ENCODE results near the gene GARRE1. TPM values are rescaled to one million over a fixed set of nuclear protein-coding genes. Genes with fewer than 3 reads are reported as not detected.

The GARRE1 gene
- total and polyA plus RNA-seq, 2 donors = 17.7 to 43.3 TPM

DNA sequence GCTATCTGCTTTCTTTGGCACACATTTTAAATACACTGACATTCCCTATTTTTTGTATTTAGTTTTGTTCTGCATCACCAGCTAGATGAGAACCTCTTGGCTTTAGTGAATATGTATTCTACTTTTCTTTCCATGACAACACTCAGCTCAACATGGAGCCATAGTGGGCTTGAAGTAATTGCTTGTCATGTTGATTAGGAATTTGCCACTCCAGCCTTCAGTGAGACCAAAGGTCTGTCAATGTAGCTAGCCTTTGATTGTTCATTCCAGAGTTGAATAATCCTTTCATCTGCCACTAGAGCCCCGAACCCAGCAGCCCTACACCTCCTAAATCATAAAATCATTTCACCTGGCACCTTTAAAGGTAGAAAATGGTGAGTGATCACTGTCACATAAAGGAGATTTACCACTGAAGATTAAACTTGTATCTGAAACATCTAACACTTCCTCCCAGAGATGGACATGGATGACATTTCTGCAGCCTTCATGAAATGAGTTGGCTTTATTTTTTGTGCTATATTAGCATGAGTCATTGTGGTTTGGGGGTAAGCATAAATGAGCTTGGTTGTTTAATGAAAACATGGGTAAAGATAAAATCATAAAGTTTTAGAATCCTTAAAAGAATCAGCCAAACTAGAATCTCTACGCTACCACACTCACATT is 29.2 kb upstream of the GARRE1 start:
- no peaks in the 10 kb centered on the region for H3K4me1 ChIP-seq (ENCODE audit: insufficient read depth)
- WGBS = 85% methylated on average over 2 of the region's 2 CpGs
- no peak for DNase-seq (ENCODE audit: extremely low spot score)
- peaks cover 12% of the 10 kb centered on the region for H3K36me3 ChIP-seq (ENCODE audit: insufficient read depth)
- H3K4me3 ChIP-seq (ENCODE audit: low read depth, low read length) = no peak overlapping the region
- no peak overlapping the region for H3K27ac ChIP-seq (ENCODE audit: low read depth)

DNA sequence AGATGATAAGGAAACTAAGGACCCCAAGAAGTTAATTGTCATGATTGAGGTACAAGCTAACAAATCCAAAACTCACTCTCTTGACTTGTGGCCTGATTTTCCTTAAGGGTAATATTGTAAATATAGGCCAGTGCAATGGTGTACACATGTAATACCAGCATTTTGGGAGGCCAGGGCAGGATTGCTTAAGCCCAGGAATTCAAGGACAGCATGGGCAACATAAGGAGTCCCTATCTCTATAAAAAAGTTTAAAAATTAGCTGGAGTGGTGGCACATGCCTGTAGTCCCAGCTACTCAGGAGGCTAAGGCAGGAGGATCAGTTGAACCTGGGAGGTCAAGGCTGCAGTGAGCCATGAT is 28.7 kb upstream of the GARRE1 start:
- no peak overlapping the region for H3K27ac ChIP-seq (ENCODE audit: low read depth)
- no peaks in the 10 kb centered on the region for H3K4me1 ChIP-seq (ENCODE audit: insufficient read depth)
- DNase-seq (ENCODE audit: extremely low spot score) = no peak
- peaks cover 12% of the 10 kb centered on the region for H3K36me3 ChIP-seq (ENCODE audit: insufficient read depth)
- no peak overlapping the region for H3K4me3 ChIP-seq (ENCODE audit: low read depth, low read length)

DNA sequence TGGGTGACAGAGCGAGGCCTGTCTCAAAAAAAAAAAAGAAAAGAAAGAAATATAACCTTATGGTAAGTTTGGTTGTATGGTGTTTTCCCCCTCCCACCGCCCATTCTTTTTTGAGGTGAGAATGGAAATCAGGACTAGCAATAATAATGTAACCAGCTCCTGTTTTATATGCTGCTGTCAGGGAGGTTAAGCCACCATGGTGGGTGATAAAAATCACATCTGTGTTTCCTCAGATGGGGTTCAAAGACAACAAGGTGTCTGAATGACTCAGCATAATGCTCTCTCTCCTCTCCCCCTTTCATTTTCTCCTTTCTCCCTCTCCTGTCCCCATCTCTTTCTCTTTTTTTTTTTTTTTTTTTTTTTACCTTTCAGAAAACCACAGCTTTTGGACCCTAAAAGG is 28.3 kb upstream of the GARRE1 start:
- DNase-seq (ENCODE audit: extremely low spot score) = no peak
- Histone ChIP-seq H3K4me3 (ENCODE audit: low read depth, low read length) (no peak overlapping the region), H3K4me1 (ENCODE audit: insufficient read depth) (no peaks in the 10 kb centered on the region), H3K36me3 (ENCODE audit: insufficient read depth) (peaks cover 12% of the 10 kb centered on the region), H3K27ac (ENCODE audit: low read depth) (no peak overlapping the region)
- WGBS = 91% methylated on average over 2 of the region's 2 CpGs

DNA sequence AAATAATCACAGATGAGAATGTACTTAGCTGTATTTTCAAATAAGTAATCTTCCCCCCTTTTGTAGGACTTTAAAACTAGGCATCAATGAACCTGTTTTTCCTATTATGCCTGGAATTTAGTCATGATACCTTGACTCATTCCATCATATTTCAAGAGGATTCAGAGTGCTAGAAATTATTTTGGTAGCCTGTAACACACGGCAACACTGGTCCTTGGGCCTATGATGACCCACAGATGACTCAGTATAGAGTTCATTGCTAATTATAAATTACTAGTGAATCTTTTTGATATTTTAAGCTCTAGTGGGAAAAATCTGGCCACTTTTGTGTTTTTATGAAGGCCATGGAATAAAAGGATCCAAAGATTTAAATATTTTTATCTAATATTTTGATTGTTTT is 26.0 kb upstream of the GARRE1 start:
- no peak for DNase-seq (ENCODE audit: extremely low spot score)
- Histone ChIP-seq H3K27ac (ENCODE audit: low read depth) (no peak overlapping the region), H3K4me3 (ENCODE audit: low read depth, low read length) (no peak overlapping the region), H3K36me3 (ENCODE audit: insufficient read depth) (peaks cover 12% of the 10 kb centered on the region), H3K4me1 (ENCODE audit: insufficient read depth) (no peaks in the 10 kb centered on the region)
- WGBS = 81% methylated on average over 1 of the region's 1 CpG

DNA sequence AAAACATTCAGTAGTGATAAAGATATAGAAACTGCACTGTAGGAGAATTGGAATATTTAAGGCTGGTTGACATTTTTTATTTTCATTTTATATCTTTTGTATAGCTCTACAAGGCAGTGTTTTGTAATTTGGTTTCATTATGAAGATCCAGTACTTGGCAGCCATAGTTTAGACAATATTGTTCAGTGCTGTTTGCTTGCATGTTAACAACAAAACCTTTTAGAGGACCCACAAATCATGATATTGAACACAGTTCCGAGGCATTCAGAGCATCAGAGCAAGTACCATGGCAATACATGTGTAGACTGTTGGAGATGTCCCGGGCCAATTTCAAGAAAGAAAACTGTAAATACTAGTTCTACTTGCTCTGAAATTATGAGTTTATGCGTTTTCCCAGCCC is 25.6 kb upstream of the GARRE1 start:
- Histone ChIP-seq H3K4me1 (ENCODE audit: insufficient read depth) (no peaks in the 10 kb centered on the region), H3K4me3 (ENCODE audit: low read depth, low read length) (no peak overlapping the region), H3K27ac (ENCODE audit: low read depth) (no peak overlapping the region), H3K36me3 (ENCODE audit: insufficient read depth) (peaks cover 12% of the 10 kb centered on the region)
- WGBS = 92% methylated on average over 3 of the region's 3 CpGs
- no peak for DNase-seq (ENCODE audit: extremely low spot score)

DNA sequence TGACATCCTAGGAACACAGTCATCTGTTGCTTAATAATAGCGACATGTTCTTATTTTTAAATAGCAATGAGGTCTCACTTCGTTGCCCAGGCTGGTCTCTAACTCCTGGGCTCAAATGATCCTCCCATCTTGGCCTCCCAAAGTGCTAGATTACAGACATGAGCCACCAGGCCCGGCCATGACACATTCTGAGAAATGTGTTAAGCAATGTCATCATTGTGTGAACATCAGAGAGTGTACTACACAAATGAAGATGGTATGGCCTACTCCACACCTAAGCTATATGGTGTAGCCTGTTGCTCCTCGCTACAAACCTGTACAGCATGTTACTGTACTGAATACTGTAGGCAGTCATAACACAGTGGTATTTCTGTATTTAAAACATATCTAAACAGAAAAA is 24.6 kb upstream of the GARRE1 start:
- Histone ChIP-seq H3K4me3 (ENCODE audit: low read depth, low read length) (no peak overlapping the region), H3K4me1 (ENCODE audit: insufficient read depth) (no peaks in the 10 kb centered on the region), H3K27ac (ENCODE audit: low read depth) (no peak overlapping the region), H3K36me3 (ENCODE audit: insufficient read depth) (peaks cover 10% of the 10 kb centered on the region)
- 91% methylated on average over 4 of the region's 4 CpGs for WGBS
- DNase-seq (ENCODE audit: extremely low spot score) = no peak

DNA sequence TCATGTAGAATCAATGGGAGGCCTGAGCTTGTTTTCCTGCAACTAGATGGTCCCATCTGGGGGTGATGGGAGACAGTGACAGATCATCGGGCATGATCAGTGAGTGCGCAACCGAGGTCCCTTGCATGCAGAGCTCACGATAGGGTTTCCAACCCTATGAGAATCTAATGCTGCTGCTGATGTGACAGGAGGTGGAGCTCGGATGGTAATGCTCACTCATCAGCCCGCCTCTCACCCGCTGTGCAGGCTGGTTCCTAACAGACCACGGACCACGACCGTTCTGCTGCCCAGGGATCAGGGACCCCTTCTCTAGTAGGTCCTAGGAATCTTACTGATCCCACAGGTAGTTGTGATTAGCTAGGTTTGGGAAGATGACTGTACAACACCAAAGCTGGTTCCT is 23.5 kb upstream of the GARRE1 start:
- no peak overlapping the region for H3K27ac ChIP-seq (ENCODE audit: low read depth)
- H3K36me3 ChIP-seq (ENCODE audit: insufficient read depth) = peaks cover 6% of the 10 kb centered on the region

DNA sequence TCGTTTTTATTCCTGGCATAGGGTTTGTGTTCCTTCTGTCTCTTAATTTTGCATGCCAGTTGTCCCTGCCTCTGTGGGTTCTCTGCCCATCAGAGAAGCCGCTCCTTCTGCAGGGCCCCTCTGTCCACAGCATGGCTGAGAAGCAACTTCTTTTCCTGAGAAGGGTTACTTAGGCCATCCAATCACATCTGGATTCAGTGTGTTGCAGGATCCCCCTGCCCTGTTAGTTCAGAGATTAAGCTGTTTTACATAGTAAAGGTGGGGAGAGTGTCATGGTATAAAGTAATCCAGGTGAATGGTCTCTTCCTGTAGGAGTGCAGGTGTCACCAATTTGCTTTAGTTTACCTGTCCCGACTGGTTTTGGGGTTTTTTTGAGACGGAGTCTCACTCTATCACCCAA is 22.9 kb upstream of the GARRE1 start:
- 92% methylated on average over 4 of the region's 4 CpGs for WGBS
- Histone ChIP-seq H3K4me1 (ENCODE audit: insufficient read depth) (no peaks in the 10 kb centered on the region), H3K27ac (ENCODE audit: low read depth) (no peak overlapping the region), H3K36me3 (ENCODE audit: insufficient read depth) (peaks cover 3% of the 10 kb centered on the region), H3K4me3 (ENCODE audit: low read depth, low read length) (no peak overlapping the region)
- DNase-seq (ENCODE audit: extremely low spot score) = no peak

More for the DNA sequence above, 23.5 kb upstream of the GARRE1 start:
- DNase-seq (ENCODE audit: extremely low spot score) = no peak
- no peaks in the 10 kb centered on the region for H3K4me1 ChIP-seq (ENCODE audit: insufficient read depth)
- WGBS = 88% methylated on average over 10 of the region's 10 CpGs
- H3K4me3 ChIP-seq (ENCODE audit: low read depth, low read length) = no peak overlapping the region

DNA sequence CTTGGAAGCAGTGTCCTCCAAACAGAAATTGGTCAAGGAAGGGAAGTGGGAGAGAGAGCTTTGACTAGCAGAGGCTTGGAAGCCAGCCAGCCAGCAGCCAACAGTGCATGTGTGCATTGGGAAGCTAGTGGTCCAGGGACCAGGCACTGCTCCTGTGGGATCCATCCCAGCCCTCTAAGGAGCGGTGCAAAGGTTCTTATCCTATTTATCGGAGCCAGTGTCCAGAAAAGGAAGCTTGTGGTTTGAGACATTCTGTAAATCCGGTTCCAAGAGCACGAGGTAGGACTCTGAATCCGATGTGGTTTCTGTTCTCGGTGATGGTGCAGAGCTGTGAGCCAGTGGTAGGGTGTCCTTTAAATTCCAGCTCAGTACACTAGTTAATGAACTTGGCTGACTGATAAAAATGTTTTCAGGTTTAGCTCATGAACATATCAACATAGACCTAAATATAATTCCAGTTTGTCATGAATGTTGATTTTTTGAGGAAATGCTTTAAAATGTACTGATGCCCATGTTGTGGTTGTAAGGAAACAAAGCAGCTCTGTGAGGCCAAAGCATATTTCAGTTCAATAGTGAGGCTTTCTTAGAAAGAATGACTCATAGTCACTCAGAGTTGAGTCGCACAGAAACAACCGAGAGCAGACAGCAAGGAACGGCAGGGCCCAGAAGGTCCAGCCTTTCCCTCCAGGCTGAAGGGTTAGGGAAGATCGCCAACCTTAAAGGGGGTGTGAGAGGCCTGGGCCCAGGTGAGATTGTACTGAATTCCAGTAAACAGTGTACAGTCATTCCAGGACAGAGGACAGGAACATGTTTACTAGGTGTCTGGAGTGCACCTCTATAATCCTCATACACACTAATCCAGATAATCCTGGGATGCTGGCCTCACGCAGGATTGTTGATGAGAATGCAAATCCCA is 21.5 kb upstream of the GARRE1 start:
- H3K4me1 ChIP-seq (ENCODE audit: insufficient read depth) = no peaks in the 10 kb centered on the region
- 37% methylated on average over 11 of the region's 11 CpGs for whole genome bisulfite sequencing
- H3K4me3 ChIP-seq (ENCODE audit: low read depth, low read length) = no peak overlapping the region
- H3K36me3 ChIP-seq (ENCODE audit: insufficient read depth) = peaks cover 3% of the 10 kb centered on the region
- no peak overlapping the region for H3K27ac ChIP-seq (ENCODE audit: low read depth)
- DNase-seq (ENCODE audit: extremely low spot score) = no peak

DNA sequence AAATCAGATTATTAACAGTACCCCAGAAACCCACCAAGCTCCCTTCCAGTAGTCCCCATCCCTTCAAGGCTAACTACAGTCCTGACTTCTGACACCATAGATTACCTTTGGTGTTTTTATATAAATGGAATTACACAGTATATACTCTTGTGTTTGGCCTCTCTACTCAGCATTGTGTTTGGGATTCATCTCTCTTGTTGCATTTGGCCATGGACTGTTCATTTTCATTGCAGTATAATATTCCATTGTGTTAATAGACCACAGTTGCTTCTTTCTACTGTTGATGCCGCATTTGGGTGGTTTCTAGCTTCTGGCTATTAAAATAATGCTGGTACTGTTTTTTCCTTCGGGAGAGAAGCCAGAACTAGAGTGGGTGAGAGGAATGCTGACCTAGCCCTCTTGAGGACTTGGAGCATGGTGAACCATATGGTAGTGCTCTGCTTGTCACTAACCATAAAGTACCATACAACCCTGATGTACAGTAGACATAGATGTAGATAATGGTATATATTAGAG is 18.9 kb upstream of the GARRE1 start:
- no peaks in the 10 kb centered on the region for H3K4me1 ChIP-seq (ENCODE audit: insufficient read depth)
- H3K27ac ChIP-seq (ENCODE audit: low read depth) = no peak overlapping the region
- H3K36me3 ChIP-seq (ENCODE audit: insufficient read depth) = no peaks in the 10 kb centered on the region
- DNase-seq (ENCODE audit: extremely low spot score) = no peak
- WGBS = 93% methylated on average over 2 of the region's 2 CpGs
- H3K4me3 ChIP-seq (ENCODE audit: low read depth, low read length) = no peak overlapping the region

DNA sequence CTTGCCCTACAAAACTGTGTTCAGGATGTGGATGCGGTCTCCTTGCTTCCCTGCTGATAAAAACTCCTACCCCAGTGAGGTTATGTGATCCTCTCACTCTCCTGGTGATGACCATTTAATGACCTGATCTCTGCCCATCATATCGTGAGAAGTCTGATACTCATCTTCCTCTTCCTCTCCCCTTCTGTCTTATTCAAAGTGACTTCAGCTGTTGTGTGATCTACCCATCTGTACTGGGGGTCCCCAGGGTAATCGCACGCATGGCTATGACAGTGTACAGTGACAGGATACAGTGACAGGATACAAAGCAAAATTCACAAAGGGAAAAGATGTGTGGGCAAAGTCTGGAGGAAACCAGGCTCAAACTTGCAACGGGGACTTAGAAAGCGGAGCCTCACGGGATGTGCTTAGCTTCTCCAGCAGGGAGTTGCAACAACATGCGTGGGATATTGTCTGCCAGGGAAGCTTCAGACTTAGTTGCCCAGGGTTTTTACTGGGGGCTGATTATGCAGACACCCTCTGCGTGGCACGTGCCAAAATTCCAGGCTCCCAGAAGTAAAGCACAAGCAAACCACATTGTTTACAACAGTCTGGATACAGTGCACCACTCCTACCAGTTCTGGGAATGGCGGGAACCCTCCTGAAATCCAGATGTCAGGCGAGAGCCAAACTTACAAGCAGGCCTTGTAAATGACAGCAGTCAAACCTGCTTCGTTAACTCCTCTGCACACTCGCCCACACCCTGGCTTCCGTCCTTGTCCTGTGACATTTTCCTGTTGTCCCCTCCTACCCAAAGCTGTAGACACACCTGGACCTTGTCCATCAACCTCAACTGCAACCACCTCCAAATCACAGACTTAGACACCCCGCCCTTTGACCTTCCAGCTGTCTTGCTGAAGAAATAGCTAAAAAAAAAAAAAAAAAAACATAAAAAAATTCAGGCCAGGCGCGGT is 18.0 kb upstream of the GARRE1 start:
- no peak overlapping the region for H3K27ac ChIP-seq (ENCODE audit: low read depth)
- H3K4me1 ChIP-seq (ENCODE audit: insufficient read depth) = no peaks in the 10 kb centered on the region
- DNase-seq (ENCODE audit: extremely low spot score) = no peak
- no peaks in the 10 kb centered on the region for H3K36me3 ChIP-seq (ENCODE audit: insufficient read depth)
- no peak overlapping the region for H3K4me3 ChIP-seq (ENCODE audit: low read depth, low read length)
- WGBS = 56% methylated on average over 18 of the region's 18 CpGs

DNA sequence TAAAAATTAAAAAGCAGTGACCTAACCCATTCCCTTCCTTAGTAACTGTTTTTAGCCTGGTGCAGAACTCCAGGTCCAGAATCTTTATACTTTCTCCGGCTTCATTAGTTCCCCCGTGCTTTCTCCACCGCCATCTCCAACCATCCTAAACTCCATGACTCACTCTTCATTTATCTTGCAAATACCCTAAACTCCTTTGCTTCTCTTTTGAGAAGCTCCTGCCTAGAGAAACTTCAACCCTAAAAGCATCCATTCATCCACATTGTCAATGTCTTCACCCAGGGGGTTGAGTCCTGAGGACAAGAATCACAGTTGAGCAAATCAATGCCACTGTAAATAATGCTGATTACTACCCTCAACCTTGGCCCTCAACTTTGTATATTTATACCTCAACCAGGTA is 17.1 kb upstream of the GARRE1 start:
- no peak overlapping the region for H3K4me3 ChIP-seq (ENCODE audit: low read depth, low read length)
- WGBS = 95% methylated on average over 3 of the region's 3 CpGs

DNA sequence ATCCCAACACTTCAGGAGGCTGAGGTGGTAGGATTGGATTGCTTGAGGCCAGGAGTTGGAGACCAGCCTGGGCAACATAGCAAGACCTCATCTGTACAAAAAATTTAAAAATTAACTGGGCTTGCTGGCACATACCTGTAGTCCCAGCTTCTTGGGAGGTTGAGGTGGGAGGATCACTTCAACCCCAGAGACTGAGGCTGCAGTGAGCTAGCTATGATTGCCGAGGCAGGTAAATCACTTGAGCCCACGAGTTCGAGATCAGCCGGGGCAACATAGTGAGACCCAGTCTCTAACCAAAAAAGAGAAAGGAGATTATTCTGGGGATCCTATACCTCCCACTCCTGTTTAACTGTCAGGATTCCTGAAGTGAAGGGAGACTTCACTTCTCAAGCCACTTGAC is 16.4 kb upstream of the GARRE1 start:
- no peak overlapping the region for H3K27ac ChIP-seq (ENCODE audit: low read depth)
- no peak overlapping the region for H3K4me3 ChIP-seq (ENCODE audit: low read depth, low read length)
- WGBS = 96% methylated on average over 4 of the region's 4 CpGs
- H3K36me3 ChIP-seq (ENCODE audit: insufficient read depth) = no peaks in the 10 kb centered on the region
- H3K4me1 ChIP-seq (ENCODE audit: insufficient read depth) = no peaks in the 10 kb centered on the region
- no peak for DNase-seq (ENCODE audit: extremely low spot score)

More for the DNA sequence above, 17.1 kb upstream of the GARRE1 start:
- Histone ChIP-seq H3K4me1 (ENCODE audit: insufficient read depth) (no peaks in the 10 kb centered on the region), H3K36me3 (ENCODE audit: insufficient read depth) (no peaks in the 10 kb centered on the region), H3K27ac (ENCODE audit: low read depth) (no peak overlapping the region)
- no peak for DNase-seq (ENCODE audit: extremely low spot score)

All from urinary bladder (tissue), 4 donors.